Thymus (tissue), 14 donors: ENCODE results near the gene STBD1. TPM values are rescaled to one million over a fixed set of nuclear protein-coding genes. Genes with fewer than 3 reads are reported as not detected.

Experiments
- DNase-seq, 9 donors: peaks; one replicate each; pipeline ENCODE4 v3.0.0-alpha.2; 2013; ENCODE audit warnings: low spot score in 9 of 9, low read depth in 6 of 9, missing footprints in 1 of 9
- H3K27ac ChIP-seq, 2 donors: one replicate each; pipeline ENCODE4 v1.5.1; 2013; ENCODE audit warnings: control low read depth in 1 of 2, low read depth in 1 of 2, low read length in 1 of 2, mild to moderate bottlenecking in 1 of 2, moderate library complexity in 1 of 2
- H3K27me3 ChIP-seq, 2 donors: one replicate each; pipeline ENCODE4 v1.5.1; 2013; ENCODE audit warnings: low read length in 1 of 2; ENCODE audit not compliant: control insufficient read depth in 2 of 2, insufficient read depth in 1 of 2
- H3K36me3 ChIP-seq, 2 donors: one replicate each; pipeline ENCODE4 v1.5.1; 2013; ENCODE audit warnings: low read length in 1 of 2, mild to moderate bottlenecking in 1 of 2, moderate library complexity in 1 of 2; ENCODE audit not compliant: control insufficient read depth in 2 of 2, insufficient read depth in 2 of 2
- H3K4me1 ChIP-seq, 2 donors: one replicate each; pipeline ENCODE4 v1.5.1; 2013; ENCODE audit warnings: low read length in 2 of 2; ENCODE audit not compliant: control insufficient read depth in 2 of 2, insufficient read depth in 2 of 2
- H3K4me3 ChIP-seq, 2 donors: one replicate each; pipeline ENCODE4 v1.5.1; 2013; ENCODE audit warnings: low read length in 2 of 2, control low read depth in 1 of 2, mild to moderate bottlenecking in 1 of 2
- H3K9me3 ChIP-seq, 2 donors: one replicate each; pipeline ENCODE4 v1.5.1; 2013; ENCODE audit warnings: low read length in 1 of 2, mild to moderate bottlenecking in 1 of 2; ENCODE audit not compliant: control insufficient read depth in 2 of 2, insufficient read depth in 1 of 2
- WGBS: extraction: QIAGEN DNeasy Blood & Tissue Kit; methylation state at CpG from one replicate; pipeline ENCODE4 v1.1.7; 2013; 5-methylcytosine and 5-hydroxymethylcytosine counted together
- long read RNA-seq, 10 donors: transcript quantifications; one replicate each; lab custom pipeline, GENCODE V29; 2026
- polyA plus RNA-seq: library from polyadenylated mRNA; stranded (reverse); fragments of 200-250 nt; gene quantifications from one replicate; pipeline ENCODE4 v1.2.3, GENCODE V29; 2013
- total RNA-seq: library from RNA; stranded (reverse); fragments of 120-200 nt; gene quantifications from one replicate; pipeline ENCODE4 v1.2.4, GENCODE V29; 2013
- donor health status: healthy.

Gene STBD1
- total RNA-seq: 0.33 TPM
- 1.1 TPM for polyA plus RNA-seq
- long read RNA-seq, donor 1: 0 reads
- long read RNA-seq, donor 2: 0 reads
- long read RNA-seq, donor 3: 0 reads
- long read RNA-seq, donor 4, partial matches to known transcripts: 0 of 1 reads
- long read RNA-seq, donor 4, other reads (novel, unspliced or antisense): 0 of 1 reads
- long read RNA-seq, donor 5: 0 reads
- long read RNA-seq, donor 6, partial matches to known transcripts: 0 of 1 reads
- long read RNA-seq, donor 6, other reads (novel, unspliced or antisense): 0 of 1 reads
- long read RNA-seq, donor 7: 0 reads
- long read RNA-seq, donor 8: 0 reads
- long read RNA-seq, donor 9: 0 reads
- long read RNA-seq, donor 10, partial matches to known transcripts: 0 of 2 reads
- long read RNA-seq, donor 10, other reads (novel, unspliced or antisense): 0 of 2 reads

- Histone ChIP-seq H3K27me3 (peaks cover 0 to 30% of the 10 kb centered on the region in 2 donors), H3K4me3 (peak within 1 kb of the TSS; percentile 45 to 67), H3K4me1 (peaks cover 12 to 20% of the 10 kb centered on the region in 2 donors), H3K9me3 (no peaks in the 10 kb centered on the region), H3K36me3 (no peaks in the 10 kb centered on the region), H3K27ac (peak within 1 kb of the TSS in 1 of 2 donors; percentile 49)
- WGBS: 1% methylated on average over 85 of the region's 85 CpGs
- peak in 1 of 9 donors; percentile 35 for DNase-seq
Observed at GRCh38 chr4:76305971-76306881, at the start of gene STBD1. STBD1 (plus strand) TSS chr4:76306733; CDS start chr4:76306770, 37 bp downstream.

GRCh38 chr4:76256968-76257367 is 49.6 kb upstream of the STBD1 start:
- no peak overlapping the region for H3K27ac ChIP-seq
- no peak for DNase-seq
- peaks cover 0 to 4% of the 10 kb centered on the region in 2 donors for H3K27me3 ChIP-seq
- no peaks in the 10 kb centered on the region for H3K36me3 ChIP-seq
- no peak overlapping the region for H3K4me3 ChIP-seq
- WGBS: 98% methylated on average over 1 of the region's 1 CpG
- no peaks in the 10 kb centered on the region for H3K9me3 ChIP-seq
- H3K4me1 ChIP-seq: peaks cover 0 to 8% of the 10 kb centered on the region in 2 donors

- no peak for DNase-seq
- H3K4me3 ChIP-seq: no peak overlapping the region
- H3K9me3 ChIP-seq: no peaks in the 10 kb centered on the region
- no peak overlapping the region for H3K27ac ChIP-seq
- no peaks in the 10 kb centered on the region for H3K36me3 ChIP-seq
- WGBS: 98% methylated on average over 3 of the region's 3 CpGs
- peaks cover 0 to 6% of the 10 kb centered on the region in 2 donors for H3K4me1 ChIP-seq
- H3K27me3 ChIP-seq: no peaks in the 10 kb centered on the region
Observed at GRCh38 chr4:76257824-76258223, 48.7 kb upstream of the STBD1 start.

GRCh38 chr4:76260571-76260970 is 46.0 kb upstream of the STBD1 start:
- no peaks in the 10 kb centered on the region for H3K9me3 ChIP-seq
- H3K4me3 ChIP-seq: no peak overlapping the region
- H3K4me1 ChIP-seq: peaks cover 0 to 6% of the 10 kb centered on the region in 2 donors
- H3K36me3 ChIP-seq: no peaks in the 10 kb centered on the region
- H3K27ac ChIP-seq: no peak overlapping the region
- no peaks in the 10 kb centered on the region for H3K27me3 ChIP-seq
- no peak for DNase-seq
- 93% methylated on average over 1 of the region's 1 CpG for WGBS

- Histone ChIP-seq H3K27ac (no peak overlapping the region), H3K4me3 (no peak overlapping the region), H3K27me3 (no peaks in the 10 kb centered on the region), H3K9me3 (no peaks in the 10 kb centered on the region), H3K36me3 (no peaks in the 10 kb centered on the region), H3K4me1 (no peaks in the 10 kb centered on the region)
- DNase-seq: no peak
- WGBS: 96% methylated on average over 6 of the region's 6 CpGs
Observed at GRCh38 chr4:76265631-76266218, 40.8 kb upstream of the STBD1 start.

GRCh38 chr4:76266627-76267026 is 39.9 kb upstream of the STBD1 start:
- H3K4me1 ChIP-seq: no peaks in the 10 kb centered on the region
- no peak overlapping the region for H3K4me3 ChIP-seq
- DNase-seq: no peak
- H3K27me3 ChIP-seq: no peaks in the 10 kb centered on the region
- no peaks in the 10 kb centered on the region for H3K36me3 ChIP-seq
- no peak overlapping the region for H3K27ac ChIP-seq
- 93% methylated on average over 3 of the region's 3 CpGs for WGBS
- no peaks in the 10 kb centered on the region for H3K9me3 ChIP-seq

GRCh38 chr4:76267811-76268210 is 38.7 kb upstream of the STBD1 start:
- Histone ChIP-seq H3K27me3 (no peaks in the 10 kb centered on the region), H3K4me3 (no peak overlapping the region), H3K36me3 (no peaks in the 10 kb centered on the region), H3K4me1 (no peaks in the 10 kb centered on the region), H3K27ac (no peak overlapping the region), H3K9me3 (no peaks in the 10 kb centered on the region)
- no peak for DNase-seq
- WGBS: 98% methylated on average over 6 of the region's 6 CpGs

GRCh38 chr4:76270244-76271175 is 36.0 kb upstream of the STBD1 start:
- no peak for DNase-seq

More at GRCh38 chr4:76270244-76271175, 36.0 kb upstream of the STBD1 start:
- no peaks in the 10 kb centered on the region for H3K27me3 ChIP-seq
- H3K27ac ChIP-seq: no peak overlapping the region
- H3K9me3 ChIP-seq: no peaks in the 10 kb centered on the region
- H3K4me3 ChIP-seq: no peak overlapping the region
- WGBS: 95% methylated on average over 11 of the region's 11 CpGs
- no peaks in the 10 kb centered on the region for H3K4me1 ChIP-seq
- no peaks in the 10 kb centered on the region for H3K36me3 ChIP-seq
